Keratinocyte (primary cell): ENCODE data around the gene RSPO3. TPM values are rescaled to one million over a fixed set of nuclear protein-coding genes. Genes with fewer than 3 reads are reported as not detected.
"Not testable (repeated sequence)": the region's sequence is repeated elsewhere in the genome, so short reads cannot be mapped to it uniquely, and the experiment has no call there.

Experiments used
- DNase-seq: peaks from one replicate; pipeline ENCODE4 v3.0.0-alpha.2; 2011; ENCODE audit warnings: low read depth, missing footprints, low spot score
- FAIRE-seq: peaks from 2 replicates; lab custom pipeline; 2011; peaks lifted over from hg19 to GRCh38; lab: Jason Lieb, UNC
- H2AFZ ChIP-seq: 2 replicates; pipeline ENCODE4 v1.6.0; 2012; ENCODE audit warnings: low read length, control low read depth, inconsistent platforms; ENCODE audit not compliant: control insufficient read depth
- H3K27ac ChIP-seq: 2 replicates; pipeline ENCODE4 v1.5.1; 2011; ENCODE audit warnings: low read length; ENCODE audit not compliant: control insufficient read depth, insufficient read depth
- H3K27me3 ChIP-seq: 3 replicates; pipeline ENCODE4 v1.6.0; 2011; ENCODE audit warnings: low read length; ENCODE audit not compliant: control insufficient read depth, insufficient read depth; ENCODE audit errors: extremely low read depth
- H3K36me3 ChIP-seq, 2 experiments: 2 replicates in 1 of 2; 3 replicates in 1 of 2; pipeline ENCODE4 v1.5.1; 2011; ENCODE audit warnings: low read length in 2 of 2, mild to moderate bottlenecking in 1 of 2; ENCODE audit not compliant: control insufficient read depth in 2 of 2, insufficient read depth in 2 of 2; ENCODE audit errors: extremely low read depth in 1 of 2
- H3K4me1 ChIP-seq: 3 replicates; pipeline ENCODE4 v1.5.1; 2011; ENCODE audit warnings: low read length; ENCODE audit not compliant: control insufficient read depth, insufficient read depth; ENCODE audit errors: extremely low read depth
- H3K4me2 ChIP-seq: 3 replicates; pipeline ENCODE4 v1.6.0; 2011; ENCODE audit warnings: low read depth, low read length; ENCODE audit not compliant: control insufficient read depth, insufficient read depth; ENCODE audit errors: extremely low read depth
- H3K4me3 ChIP-seq, 3 experiments: fragments of 200-600 bp in 1 of 3; sonication (generic) in 1 of 3; 2 replicates in 2 of 3; 3 replicates in 1 of 3; pipeline ENCODE4 v1.5.1; 2011 to 2016; ENCODE audit warnings: low read length in 3 of 3, mild to moderate bottlenecking in 3 of 3, control low read depth in 2 of 3, inconsistent platforms in 1 of 3, low read depth in 1 of 3, mixed read lengths in 1 of 3, mixed run types in 1 of 3, moderate library complexity in 1 of 3; ENCODE audit not compliant: control insufficient read depth in 2 of 3, insufficient read depth in 2 of 3; ENCODE audit errors: extremely low read depth in 1 of 3
- H3K79me2 ChIP-seq: 2 replicates; pipeline ENCODE4 v1.6.0; 2012; ENCODE audit warnings: low read length; ENCODE audit not compliant: control insufficient read depth, insufficient read depth
- H3K9ac ChIP-seq: 3 replicates; pipeline ENCODE4 v1.6.0; 2011; ENCODE audit warnings: low read length; ENCODE audit not compliant: control insufficient read depth, insufficient read depth; ENCODE audit errors: extremely low read depth
- H3K9me1 ChIP-seq: 3 replicates; pipeline ENCODE4 v1.6.0; 2011; ENCODE audit warnings: low read length; ENCODE audit not compliant: control insufficient read depth, insufficient read depth; ENCODE audit errors: extremely low read depth
- H3K9me3 ChIP-seq: 2 replicates; pipeline ENCODE4 v1.5.1; 2012; ENCODE audit warnings: low read depth, low read length; ENCODE audit not compliant: control insufficient read depth
- H4K20me1 ChIP-seq: 3 replicates; pipeline ENCODE4 v1.6.0; 2011; ENCODE audit warnings: low read length; ENCODE audit not compliant: control insufficient read depth, insufficient read depth; ENCODE audit errors: extremely low read depth
- EZH2 ChIP-seq: IDR thresholded peaks from one replicate; pipeline ENCODE4 v1.6.1; 2012; ENCODE audit warnings: inconsistent platforms, mild to moderate bottlenecking, low read length, moderate library complexity
- dilution Hi-C: fragments of 300-500 bp; cut with MboI; formaldehyde crosslinking; loops from one replicate; pipeline ENCODE4 v1.7.0; 2020; ENCODE audit warnings: low sequenced_read_pairs; ENCODE audit not compliant: extremely low pct_ligation_motif_present
- polyA plus RNA-seq, 5 experiments: library from polyadenylated mRNA; depleted of rRNA in 3 of 5; stranded (reverse) in 3 of 5; stranded (forward) in 1 of 5; unstranded in 1 of 5; fragments of >200 nt; gene quantifications; 1 replicate in 1 of 5; 2 replicates in 3 of 5; 3 replicates in 1 of 5; pipeline versions ENCODE4 v1.2.1 to v1.2.3, GENCODE V29; 2011 to 2012; ENCODE audit warnings: missing spikeins in 2 of 5, low read depth in 1 of 5, low replicate concordance in 1 of 5
- TF ChIP-seq, protein P1 (sequence below), 3 experiments: IDR thresholded peaks in 1 of 3; conservative IDR thresholded peaks in 1 of 3; optimal IDR thresholded peaks in 1 of 3; 2 replicates in 2 of 3; 3 replicates in 1 of 3; pipeline versions ENCODE3 to v1.5.1; 2011; ENCODE audit warnings: low read length in 3 of 3, mild to moderate bottlenecking in 3 of 3, moderate library complexity in 2 of 3, control low read depth in 1 of 3, inconsistent platforms in 1 of 3; ENCODE audit not compliant: insufficient read depth in 2 of 3; ENCODE audit errors: extremely low read depth in 1 of 3

Gene RSPO3
- polyA plus RNA-seq, 1 donor (not counting 4 experiments of a cell fraction or from before 2014, with no cell fraction given): not detected

DNA sequence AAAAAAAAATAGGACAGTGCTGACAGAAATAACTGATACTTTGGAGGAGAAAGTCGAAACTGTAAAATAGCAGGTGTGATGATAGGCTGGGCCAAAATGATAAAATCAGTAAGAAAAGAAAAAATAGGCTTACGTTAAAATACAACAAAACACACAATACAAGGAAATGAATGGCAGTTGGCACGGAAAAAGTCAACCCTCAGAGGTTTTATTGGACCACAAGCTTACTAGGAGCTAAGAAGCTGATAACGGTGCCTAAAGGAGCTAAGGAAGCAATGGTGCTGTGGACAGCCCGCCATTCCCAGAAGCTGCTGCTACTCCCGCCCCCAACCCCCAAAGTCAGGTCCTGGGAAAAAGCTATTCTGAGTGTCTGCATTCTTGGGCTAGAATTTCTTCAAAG, 92.3 kb downstream of the RSPO3 start:
- no peak overlapping the region for H3K4me2 ChIP-seq
- TF ChIP-seq, protein P1, sequence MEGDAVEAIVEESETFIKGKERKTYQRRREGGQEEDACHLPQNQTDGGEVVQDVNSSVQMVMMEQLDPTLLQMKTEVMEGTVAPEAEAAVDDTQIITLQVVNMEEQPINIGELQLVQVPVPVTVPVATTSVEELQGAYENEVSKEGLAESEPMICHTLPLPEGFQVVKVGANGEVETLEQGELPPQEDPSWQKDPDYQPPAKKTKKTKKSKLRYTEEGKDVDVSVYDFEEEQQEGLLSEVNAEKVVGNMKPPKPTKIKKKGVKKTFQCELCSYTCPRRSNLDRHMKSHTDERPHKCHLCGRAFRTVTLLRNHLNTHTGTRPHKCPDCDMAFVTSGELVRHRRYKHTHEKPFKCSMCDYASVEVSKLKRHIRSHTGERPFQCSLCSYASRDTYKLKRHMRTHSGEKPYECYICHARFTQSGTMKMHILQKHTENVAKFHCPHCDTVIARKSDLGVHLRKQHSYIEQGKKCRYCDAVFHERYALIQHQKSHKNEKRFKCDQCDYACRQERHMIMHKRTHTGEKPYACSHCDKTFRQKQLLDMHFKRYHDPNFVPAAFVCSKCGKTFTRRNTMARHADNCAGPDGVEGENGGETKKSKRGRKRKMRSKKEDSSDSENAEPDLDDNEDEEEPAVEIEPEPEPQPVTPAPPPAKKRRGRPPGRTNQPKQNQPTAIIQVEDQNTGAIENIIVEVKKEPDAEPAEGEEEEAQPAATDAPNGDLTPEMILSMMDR (optimal IDR thresholded peaks at IDR 0.05 in 1 of 3, IDR thresholded peaks at IDR 0.05 in 1 of 3, conservative IDR thresholded peaks at IDR 0.05 in 1 of 3; ENCODE audit: extremely low read depth in 1 of 3, insufficient read depth in 2 of 3, low read length in 3 of 3): no peak
- TF ChIP-seq EZH2: no peak
- no peak for FAIRE-seq

DNA sequence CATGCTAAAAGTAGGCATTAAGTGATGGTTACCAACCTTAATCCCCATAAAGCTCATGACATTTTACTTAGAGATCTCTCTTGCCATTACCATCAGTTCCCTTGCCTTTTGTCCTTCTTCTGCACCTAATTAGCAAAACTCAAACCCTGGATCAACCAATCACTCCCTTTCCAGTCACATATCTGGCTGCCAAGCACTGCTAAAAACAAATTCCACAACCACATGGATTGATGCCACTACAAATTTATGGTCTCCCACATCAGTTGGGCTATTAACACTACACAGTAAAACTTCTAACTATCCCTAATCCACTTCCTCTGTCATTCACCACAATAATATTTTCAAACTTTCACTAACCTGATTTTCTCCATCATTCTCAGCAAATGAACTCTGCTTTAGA, 93.9 kb downstream of the RSPO3 start:
- TF ChIP-seq EZH2: no peak
- TF ChIP-seq, protein P1 (optimal IDR thresholded peaks at IDR 0.05 in 1 of 3, IDR thresholded peaks at IDR 0.05 in 1 of 3, conservative IDR thresholded peaks at IDR 0.05 in 1 of 3; ENCODE audit: extremely low read depth in 1 of 3, insufficient read depth in 2 of 3, low read length in 3 of 3): no peak
- H2AFZ ChIP-seq: no peak overlapping the region
- no peaks in the 10 kb centered on the region for H4K20me1 ChIP-seq

More for the DNA sequence above, 92.3 kb downstream of the RSPO3 start:
- no peak for DNase-seq
- Histone ChIP-seq H3K9ac (no peak overlapping the region), H2AFZ (no peak overlapping the region), H3K4me3 (no peak overlapping the region), H3K27me3 (no peaks in the 10 kb centered on the region), H3K9me3 (no peaks in the 10 kb centered on the region), H3K9me1 (no peaks in the 10 kb centered on the region), H3K79me2 (no peaks in the 10 kb centered on the region), H3K4me1 (no peaks in the 10 kb centered on the region), H3K36me3 (no peaks in the 10 kb centered on the region), H4K20me1 (no peaks in the 10 kb centered on the region), H3K27ac (no peak overlapping the region)
- dilution Hi-C loops: no loop called here

DNA sequence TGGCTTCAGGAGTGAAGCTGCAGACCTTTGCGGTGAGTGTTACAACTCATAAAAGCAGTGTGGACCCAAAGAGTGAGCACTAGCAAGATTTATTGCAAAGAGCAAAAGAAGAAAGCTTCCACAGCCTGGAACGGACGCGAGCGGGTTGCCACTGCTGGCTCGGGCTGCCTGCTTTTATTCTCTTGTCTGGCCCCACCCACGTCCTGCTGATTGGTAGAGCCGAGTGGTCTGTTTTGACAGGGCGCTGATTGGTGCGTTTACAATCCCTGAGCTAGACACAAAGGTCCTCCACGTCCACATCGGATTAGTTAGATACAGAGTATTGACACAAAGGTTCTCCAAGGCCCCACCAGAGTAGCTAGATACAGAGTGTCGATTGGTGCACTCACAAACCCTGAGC, 95.6 kb downstream of the RSPO3 start:
- H3K4me2 ChIP-seq, H3K36me3 ChIP-seq, H3K4me3 ChIP-seq, H3K27me3 ChIP-seq, H3K9me1 ChIP-seq, H3K9me3 ChIP-seq, H3K9ac ChIP-seq, H3K4me1 ChIP-seq, H2AFZ ChIP-seq, H4K20me1 ChIP-seq, H3K79me2 ChIP-seq, FAIRE-seq, H3K27ac ChIP-seq, dilution Hi-C loops, DNase-seq: not testable (repeated sequence)

More for the DNA sequence above, 93.9 kb downstream of the RSPO3 start:
- Histone ChIP-seq H3K79me2 (no peaks in the 10 kb centered on the region), H3K9me3 (no peaks in the 10 kb centered on the region), H3K27ac (no peak overlapping the region), H3K4me3 (no peak overlapping the region), H3K4me2 (no peak overlapping the region), H3K36me3 (no peaks in the 10 kb centered on the region), H3K9ac (no peak overlapping the region), H3K27me3 (no peaks in the 10 kb centered on the region), H3K4me1 (no peaks in the 10 kb centered on the region), H3K9me1 (no peaks in the 10 kb centered on the region)
- no peak for DNase-seq
- no peak for FAIRE-seq
- dilution Hi-C loops: no loop called here

DNA sequence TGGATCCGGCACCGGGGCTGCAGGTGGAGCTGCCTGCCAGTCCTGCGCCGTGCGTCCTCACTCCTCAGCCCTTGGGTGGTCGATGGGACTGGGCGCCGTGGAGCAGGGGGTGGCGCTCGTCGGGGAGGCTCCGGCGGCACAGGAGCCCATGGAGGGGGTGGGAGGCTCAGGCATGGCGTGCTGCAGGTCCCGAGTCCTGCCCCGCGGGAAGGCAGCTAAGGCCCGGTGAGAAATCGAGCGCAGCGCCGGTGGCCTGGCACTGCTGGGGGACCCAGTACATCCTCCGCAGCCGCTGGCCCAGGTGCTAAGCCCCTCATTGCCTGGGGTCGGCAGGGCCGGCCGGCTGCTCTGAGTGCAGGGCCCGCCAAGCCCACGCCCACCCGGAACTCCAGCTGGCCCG, 96.1 kb downstream of the RSPO3 start:
- H3K9me1 ChIP-seq, FAIRE-seq, H3K4me3 ChIP-seq, H3K27me3 ChIP-seq, H3K4me2 ChIP-seq, DNase-seq, H2AFZ ChIP-seq, H3K36me3 ChIP-seq, H3K9me3 ChIP-seq, H4K20me1 ChIP-seq, H3K27ac ChIP-seq, dilution Hi-C loops, H3K79me2 ChIP-seq, H3K9ac ChIP-seq, H3K4me1 ChIP-seq: not testable (repeated sequence)
